H1 (cell line): ENCODE measurements around the gene TBRG4. TPM values are rescaled to one million over a fixed set of nuclear protein-coding genes. Genes with fewer than 3 reads are reported as not detected.

Experiments used
- PHF8 ChIP-seq: fragments of 200-600 bp; sonication (generic); conservative IDR thresholded peaks from 2 replicates; pipeline ENCODE4 v1.7.1; 2012; ENCODE audit warnings: low read depth, mild to moderate bottlenecking, inconsistent platforms, low read length, moderate library complexity
- USF2 ChIP-seq: IDR thresholded peaks from 2 replicates; pipeline ENCODE4 v1.6.1; 2011; ENCODE audit warnings: low read length, improper control_type of control experiment
- polyA plus RNA-seq, 7 experiments: library from polyadenylated mRNA; depleted of rRNA in 3 of 7; stranded (reverse) in 5 of 7; unstranded in 2 of 7; fragments of >200 nt in 5 of 7; fragments of 200-250 nt in 2 of 7; gene quantifications; 1 replicate in 5 of 7; 2 replicates in 1 of 7; 4 replicates in 1 of 7; pipeline versions ENCODE4 v1.2.1 to v1.2.3, GENCODE V29; 2011 to 2013; ENCODE audit warnings: missing spikeins in 2 of 7, mixed read lengths in 2 of 7
- total RNA-seq: library from RNA; stranded (reverse); fragmentation: NEBNext Ultra II Directional; extraction: Animal tissue kit (Norgen Biotek cat#: 25700); gene quantifications from 2 replicates; pipeline ENCODE4 v1.2.1, GENCODE V29; 2021

Gene TBRG4
- total and polyA plus RNA-seq, 2 of the 8 experiments (the other 6 are each of a cell fraction or from before 2014, with no cell fraction given), result 110 to 137 TPM

GRCh38 chr7:45077579-45077978 is 33.9 kb downstream of the TBRG4 start (continued):
- TF ChIP-seq USF2 (no peak), PHF8 (no peak)
